A673 (cell line): ENCODE measurements around the gene MAML3. TPM values are rescaled to one million over a fixed set of nuclear protein-coding genes. Genes with fewer than 3 reads are reported as not detected.

Experiments
- BruUV-seq: library from RNA; stranded (reverse); fragments of 400-500 nt; replicated peaks from 2 replicates; lab custom pipeline; 2021; lab: Mats Ljungman, UMichigan
- CTCF ChIA-PET: fragments of 300-600 bp; sonication (Branson Sonifier 250); formaldehyde crosslinking; loops from one replicate; lab custom pipeline; 2022; ENCODE audit warnings: antibody characterized with exemption; lab: Charles Lee
- POLR2A ChIA-PET: fragments of 300-600 bp; sonication (Branson Sonifier 250); formaldehyde crosslinking; loops from one replicate; lab custom pipeline; 2022; ENCODE audit warnings: antibody characterized with exemption; ENCODE audit not compliant: low non-redundant PET; lab: Charles Lee
- DNase-seq: peaks from one replicate; pipeline ENCODE4 v3.0.0-alpha.2; 2015; ENCODE audit warnings: low spot score
- H3K27ac ChIP-seq: fragments of 200-600 bp; sonication (generic); 2 replicates; pipeline ENCODE4 v1.5.1; 2016; ENCODE audit warnings: mixed run types, low read depth, mild to moderate bottlenecking, mixed read lengths, antibody characterized with exemption, low read length; ENCODE audit not compliant: poor library complexity, severe bottlenecking
- H3K27me3 ChIP-seq: fragments of 200-600 bp; sonication (generic); replicated peaks from 2 replicates; pipeline ENCODE4 v1.6.1; 2017; ENCODE audit warnings: mixed run types, low read depth, mild to moderate bottlenecking, mixed read lengths, antibody characterized with exemption, low read length; ENCODE audit not compliant: insufficient read depth, poor library complexity
- H3K36me3 ChIP-seq: fragments of 200-600 bp; sonication (generic); 2 replicates; pipeline ENCODE4 v1.6.1; 2016; ENCODE audit warnings: mixed run types, mild to moderate bottlenecking, mixed read lengths, antibody characterized with exemption, low read length; ENCODE audit not compliant: insufficient read depth, poor library complexity, severe bottlenecking
- H3K4me1 ChIP-seq: fragments of 200-600 bp; sonication (generic); 2 replicates; pipeline ENCODE4 v1.6.1; 2017; ENCODE audit warnings: mixed run types, mild to moderate bottlenecking, mixed read lengths, antibody characterized with exemption, low read length; ENCODE audit not compliant: insufficient read depth, poor library complexity, severe bottlenecking
- H3K4me3 ChIP-seq: fragments of 200-600 bp; sonication (generic); 2 replicates; pipeline ENCODE4 v1.5.1; 2016; ENCODE audit warnings: low read depth, mixed run types, mild to moderate bottlenecking, mixed read lengths, low read length; ENCODE audit not compliant: poor library complexity, severe bottlenecking
- H3K9me3 ChIP-seq: fragments of 200-600 bp; sonication (generic); 2 replicates; pipeline ENCODE4 v1.6.1; 2016; ENCODE audit warnings: mixed run types, low read depth, mild to moderate bottlenecking, mixed read lengths, antibody characterized with exemption, low read length; ENCODE audit not compliant: poor library complexity, severe bottlenecking
- EZH2 ChIP-seq: fragments of 200-600 bp; sonication (generic); IDR thresholded peaks from 2 replicates; pipeline ENCODE4 v1.6.1; 2017; ENCODE audit warnings: borderline replicate concordance, low read depth, mild to moderate bottlenecking, mixed read lengths, antibody characterized with exemption, low read length; ENCODE audit not compliant: poor library complexity, severe bottlenecking
- intact Hi-C: fragments of 100-400 bp; cut with micrococcal nuclease; formaldehyde crosslinking; loops from one replicate; pipeline ENCODE4 v1.10.0; 2022; ENCODE audit not compliant: unreplicated experiment
- total RNA-seq: library from RNA; stranded (reverse); gene quantifications from 2 replicates; pipeline ENCODE4 v1.2.3, GENCODE V29; 2021
- TF ChIP-seq, protein P1 (sequence below): fragments of 300-800, 200-600 bp; sonication (generic); conservative IDR thresholded peaks from 2 replicates; pipeline ENCODE4 v1.5.1; 2017; ENCODE audit warnings: low read depth, mild to moderate bottlenecking, antibody characterized with exemption, low read length, moderate library complexity, mixed read lengths

The MAML3 gene
- total RNA-seq, 1 experiment from 2014 or later, result 3.7 TPM

DNA sequence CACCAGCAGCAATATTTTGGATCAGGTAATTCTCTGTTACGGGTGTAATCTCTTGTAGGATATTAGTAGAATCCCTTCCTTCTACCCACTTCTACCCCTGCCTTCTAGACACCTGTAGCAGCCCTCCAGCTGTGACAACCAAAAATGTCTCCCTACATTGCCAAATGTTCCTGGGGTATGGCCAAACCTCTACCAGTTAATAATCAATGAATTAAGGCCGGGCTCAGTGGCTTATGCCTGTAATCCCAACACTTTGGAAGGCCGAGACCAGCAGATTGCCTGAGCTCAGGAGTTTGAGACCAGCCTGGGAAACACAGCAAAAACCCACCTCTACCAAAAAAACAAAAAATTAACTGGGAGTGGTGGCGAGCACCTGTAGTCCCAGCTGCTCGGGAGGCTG is 9.9 kb downstream of the MAML3 start:
- no TSS peak for BruUV-seq

DNA sequence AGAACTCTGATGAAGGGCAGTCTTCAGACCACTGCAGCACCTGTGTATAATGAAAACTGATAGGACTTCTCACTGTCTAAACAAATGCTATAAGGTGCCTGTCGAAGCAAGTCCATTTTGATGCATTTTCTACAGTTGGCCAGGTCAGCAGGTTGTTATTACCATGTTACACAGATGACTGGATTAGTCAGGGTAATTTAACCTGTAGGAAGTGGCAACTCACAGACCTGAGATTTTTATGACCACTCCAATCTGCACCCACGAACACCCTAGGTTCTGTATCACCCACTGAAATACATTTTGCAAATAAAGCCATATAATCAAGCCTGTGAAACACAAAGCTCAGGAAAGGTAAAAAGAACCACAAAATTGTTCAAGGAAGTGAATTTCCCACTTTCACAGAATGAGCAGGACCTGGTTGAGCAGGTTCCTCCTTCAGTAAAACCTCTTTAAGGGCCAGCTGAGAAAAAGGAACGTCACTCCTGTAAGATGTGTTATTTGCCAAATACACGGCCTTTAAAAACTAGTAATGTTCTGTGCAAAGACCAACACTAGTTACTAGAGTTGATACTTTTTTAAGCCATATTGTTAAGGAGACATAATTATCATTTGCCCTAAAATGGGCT is 12.7 kb downstream of the MAML3 start:
- no peak overlapping the region for H3K4me3 ChIP-seq
- H3K9me3 ChIP-seq, result no peaks in the 10 kb centered on the region
- TF ChIP-seq EZH2, result no peak
- TF ChIP-seq, protein P1, sequence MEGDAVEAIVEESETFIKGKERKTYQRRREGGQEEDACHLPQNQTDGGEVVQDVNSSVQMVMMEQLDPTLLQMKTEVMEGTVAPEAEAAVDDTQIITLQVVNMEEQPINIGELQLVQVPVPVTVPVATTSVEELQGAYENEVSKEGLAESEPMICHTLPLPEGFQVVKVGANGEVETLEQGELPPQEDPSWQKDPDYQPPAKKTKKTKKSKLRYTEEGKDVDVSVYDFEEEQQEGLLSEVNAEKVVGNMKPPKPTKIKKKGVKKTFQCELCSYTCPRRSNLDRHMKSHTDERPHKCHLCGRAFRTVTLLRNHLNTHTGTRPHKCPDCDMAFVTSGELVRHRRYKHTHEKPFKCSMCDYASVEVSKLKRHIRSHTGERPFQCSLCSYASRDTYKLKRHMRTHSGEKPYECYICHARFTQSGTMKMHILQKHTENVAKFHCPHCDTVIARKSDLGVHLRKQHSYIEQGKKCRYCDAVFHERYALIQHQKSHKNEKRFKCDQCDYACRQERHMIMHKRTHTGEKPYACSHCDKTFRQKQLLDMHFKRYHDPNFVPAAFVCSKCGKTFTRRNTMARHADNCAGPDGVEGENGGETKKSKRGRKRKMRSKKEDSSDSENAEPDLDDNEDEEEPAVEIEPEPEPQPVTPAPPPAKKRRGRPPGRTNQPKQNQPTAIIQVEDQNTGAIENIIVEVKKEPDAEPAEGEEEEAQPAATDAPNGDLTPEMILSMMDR, result no peak
- DNase-seq, result no peak
- intact Hi-C loops, result no loop called here
- no peak overlapping the region for H3K27ac ChIP-seq
- BruUV-seq, result no TSS peak
- H3K27me3 ChIP-seq, result no peaks in the 10 kb centered on the region
- H3K36me3 ChIP-seq, result no peaks in the 10 kb centered on the region
- CTCF ChIA-PET, result no interaction called here
- peaks cover 8% of the 10 kb centered on the region for H3K4me1 ChIP-seq
- POLR2A ChIA-PET, result no interaction called here

More for the DNA sequence above, 9.9 kb downstream of the MAML3 start:
- Histone ChIP-seq H3K4me1 (no peaks in the 10 kb centered on the region), H3K4me3 (no peak overlapping the region), H3K9me3 (no peaks in the 10 kb centered on the region), H3K27ac (no peak overlapping the region), H3K36me3 (no peaks in the 10 kb centered on the region), H3K27me3 (no peaks in the 10 kb centered on the region)
- intact Hi-C loops, result no loop called here
- TF ChIP-seq, protein P1, result no peak
- TF ChIP-seq EZH2, result no peak
- CTCF ChIA-PET, result no interaction called here
- POLR2A ChIA-PET, result no interaction called here
- DNase-seq, result no peak

DNA sequence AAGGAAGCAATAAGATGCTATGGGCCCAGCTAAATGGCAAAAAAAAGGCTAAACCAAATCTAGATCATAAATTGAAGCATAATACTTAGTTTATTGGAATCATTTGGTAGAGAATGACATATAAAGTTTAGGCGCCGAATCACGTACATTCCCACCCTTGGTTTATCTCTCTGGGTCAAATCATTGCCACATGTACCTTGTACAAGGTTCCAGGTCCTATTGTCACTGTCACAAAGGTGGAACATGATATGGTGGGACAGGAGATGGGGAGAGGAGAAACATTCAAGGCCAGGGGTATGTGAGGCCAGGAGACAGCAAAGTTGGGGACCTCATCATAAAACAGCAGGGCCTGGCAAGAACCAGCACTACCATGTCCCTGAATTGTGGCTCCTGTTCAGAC is 13.4 kb downstream of the MAML3 start:
- ChIA-PET CTCF (no interaction called here), POLR2A (no interaction called here)
- Histone ChIP-seq H3K4me1 (peaks cover 13% of the 10 kb centered on the region), H3K27me3 (no peaks in the 10 kb centered on the region), H3K27ac (no peak overlapping the region), H3K36me3 (no peaks in the 10 kb centered on the region), H3K9me3 (no peaks in the 10 kb centered on the region), H3K4me3 (no peak overlapping the region)
- no TSS peak for BruUV-seq
- TF ChIP-seq EZH2, result no peak
- TF ChIP-seq, protein P1, result no peak
- intact Hi-C loops, result no loop called here
- no peak for DNase-seq
